Ishikawa (cell line): Measurements from ENCODE around the gene INHBE.

Experiments
- CEBPB ChIP-seq: IDR thresholded peaks from 2 replicates; pipeline ENCODE4 v1.6.1; 2012
- CREB1 ChIP-seq: IDR thresholded peaks from 2 replicates; pipeline ENCODE4 v1.6.1; 2012; ENCODE audit warnings: low read depth
- EGR1 ChIP-seq: IDR thresholded peaks from 2 replicates; pipeline ENCODE4 v1.6.1; 2012
- EP300 ChIP-seq: IDR thresholded peaks from 2 replicates; pipeline ENCODE4 v1.6.1; 2012; ENCODE audit warnings: borderline replicate concordance
- FOXM1 ChIP-seq: IDR thresholded peaks from 2 replicates; pipeline ENCODE4 v1.6.1; 2012; ENCODE audit warnings: low read depth, borderline replicate concordance
- MAX ChIP-seq: IDR thresholded peaks from 2 replicates; pipeline ENCODE4 v1.6.1; 2012
- NFIC ChIP-seq: IDR thresholded peaks from 2 replicates; pipeline ENCODE4 v1.6.1; 2012
- RAD21 ChIP-seq: IDR thresholded peaks from 2 replicates; pipeline ENCODE4 v1.6.1; 2012; ENCODE audit warnings: low read depth
- REST ChIP-seq: IDR thresholded peaks from 2 replicates; pipeline ENCODE4 v1.6.1; 2012; ENCODE audit warnings: low read depth, mild to moderate bottlenecking
- TAF1 ChIP-seq: IDR thresholded peaks from 2 replicates; pipeline ENCODE4 v1.6.1; 2012; ENCODE audit warnings: low read depth, mild to moderate bottlenecking
- TCF12 ChIP-seq: IDR thresholded peaks from 2 replicates; pipeline ENCODE4 v1.6.1; 2012; ENCODE audit warnings: low read depth
- TEAD4 ChIP-seq: IDR thresholded peaks from 2 replicates; pipeline ENCODE4 v1.6.1; 2012
- USF1 ChIP-seq: IDR thresholded peaks from 2 replicates; pipeline ENCODE4 v1.6.1; 2012
- YY1 ChIP-seq: IDR thresholded peaks from 2 replicates; pipeline ENCODE4 v1.6.1; 2012; ENCODE audit warnings: low read depth
- ZBTB7A ChIP-seq: IDR thresholded peaks from 2 replicates; pipeline ENCODE4 v1.6.1; 2012; ENCODE audit warnings: low read depth

Gene INHBE

GRCh38 chr12:57497223-57498131 lies 42.4 kb downstream of the INHBE start:
- TF ChIP-seq NFIC, result no peak
- TF ChIP-seq REST, result no peak
- TF ChIP-seq CREB1, result no peak
- no peak for TF ChIP-seq ZBTB7A
- TF ChIP-seq YY1, result no peak
- TF ChIP-seq TCF12, result no peak
- TF ChIP-seq RAD21, result no peak
- no peak for TF ChIP-seq FOXM1
- TF ChIP-seq TEAD4, result no peak

GRCh38 chr12:57498132-57498502 lies 43.0 kb downstream of the INHBE start:
- TF ChIP-seq RAD21 (no peak), EGR1 (no peak), FOXM1 (no peak), YY1 (no peak), USF1 (no peak)

- no peak for TF ChIP-seq NFIC
These were observed 43.5 kb downstream of the INHBE start for GRCh38 chr12:57498571-57498970.

GRCh38 chr12:57500213-57500612 lies 45.1 kb downstream of the INHBE start:
- TF ChIP-seq CREB1, result no peak
- no peak for TF ChIP-seq YY1
- no peak for TF ChIP-seq TEAD4
- TF ChIP-seq CEBPB, result no peak
- TF ChIP-seq EGR1, result no peak
- TF ChIP-seq TAF1, result no peak
- no peak for TF ChIP-seq ZBTB7A
- no peak for TF ChIP-seq EP300
- TF ChIP-seq FOXM1, result no peak
- TF ChIP-seq MAX, result no peak
- no peak for TF ChIP-seq RAD21
